Trophoblast cell (in vitro differentiated cells and primary cell): ENCODE data around the gene NTM.

Experiments used
- DNase-seq, 2 donors: peaks; one replicate each; pipeline ENCODE4 v3.0.0-alpha.2; 2016
- H2AFZ ChIP-seq: 2 replicates; pipeline ENCODE4 v1.6.1; 2013; ENCODE audit warnings: low read length, moderate library complexity, mild to moderate bottlenecking; ENCODE audit not compliant: insufficient read depth, poor library complexity
- H2AK5ac ChIP-seq: 2 replicates; pipeline ENCODE4 v1.6.1; 2013; ENCODE audit warnings: mild to moderate bottlenecking, low read length
- H2BK120ac ChIP-seq: 2 replicates; pipeline ENCODE4 v1.6.1; 2013; ENCODE audit warnings: low read length, mild to moderate bottlenecking, moderate library complexity; ENCODE audit not compliant: insufficient read depth, poor library complexity
- H2BK12ac ChIP-seq: 2 replicates; pipeline ENCODE4 v1.6.1; 2013; ENCODE audit warnings: mild to moderate bottlenecking, low read length, moderate library complexity
- H2BK5ac ChIP-seq: 2 replicates; pipeline ENCODE4 v1.6.1; 2013; ENCODE audit warnings: low read length, low read depth, moderate library complexity, mild to moderate bottlenecking; ENCODE audit not compliant: poor library complexity
- H3K14ac ChIP-seq: 2 replicates; pipeline ENCODE4 v1.6.1; 2013; ENCODE audit warnings: mild to moderate bottlenecking, low read length
- H3K18ac ChIP-seq: 2 replicates; pipeline ENCODE4 v1.6.1; 2013; ENCODE audit warnings: mild to moderate bottlenecking, low read length
- H3K23ac ChIP-seq: 2 replicates; pipeline ENCODE4 v1.6.1; 2013; ENCODE audit warnings: low read length
- H3K27ac ChIP-seq: 2 replicates; pipeline ENCODE4 v1.5.1; 2013; ENCODE audit warnings: low read depth, mild to moderate bottlenecking, inconsistent platforms, low read length, moderate library complexity
- H3K27me3 ChIP-seq: 2 replicates; pipeline ENCODE4 v1.6.1; 2013; ENCODE audit warnings: inconsistent platforms, mild to moderate bottlenecking, low read length, moderate library complexity; ENCODE audit not compliant: insufficient read depth
- H3K36me3 ChIP-seq, 2 experiments: 1 replicate in 1 of 2; 2 replicates in 1 of 2; pipeline ENCODE4 v1.6.1; 2013; ENCODE audit warnings: low read length in 2 of 2, mild to moderate bottlenecking in 2 of 2, moderate library complexity in 1 of 2; ENCODE audit not compliant: insufficient read depth in 2 of 2, control insufficient read depth in 1 of 2
- H3K4ac ChIP-seq: 2 replicates; pipeline ENCODE4 v1.6.1; 2013; ENCODE audit warnings: low read depth, mild to moderate bottlenecking, low read length, moderate library complexity
- H3K4me1 ChIP-seq, 2 experiments: 1 replicate in 1 of 2; 2 replicates in 1 of 2; pipeline ENCODE4 v1.6.1; 2013; ENCODE audit warnings: low read length in 2 of 2, mild to moderate bottlenecking in 2 of 2, moderate library complexity in 1 of 2; ENCODE audit not compliant: insufficient read depth in 2 of 2, control insufficient read depth in 1 of 2
- H3K4me2 ChIP-seq: 2 replicates; pipeline ENCODE4 v1.6.1; 2013; ENCODE audit warnings: inconsistent platforms, mild to moderate bottlenecking, low read length, moderate library complexity
- H3K4me3 ChIP-seq: 2 replicates; pipeline ENCODE4 v1.5.1; 2013; ENCODE audit warnings: mild to moderate bottlenecking, low read depth, low read length, inconsistent platforms
- H3K79me1 ChIP-seq: one replicate; pipeline ENCODE4 v1.6.1; 2013; ENCODE audit warnings: low read length
- H3K79me2 ChIP-seq: 2 replicates; pipeline ENCODE4 v1.6.1; 2013; ENCODE audit warnings: low read length, mild to moderate bottlenecking; ENCODE audit not compliant: control insufficient read depth, insufficient read depth, poor library complexity
- H3K9ac ChIP-seq: 2 replicates; pipeline ENCODE4 v1.6.1; 2013; ENCODE audit warnings: mild to moderate bottlenecking, low read length
- H3K9me3 ChIP-seq: 2 replicates; pipeline ENCODE4 v1.6.1; 2013; ENCODE audit warnings: low read depth, mild to moderate bottlenecking, control low read depth, inconsistent platforms, low read length; ENCODE audit not compliant: insufficient read depth
- H4K12ac ChIP-seq: 2 replicates; pipeline ENCODE4 v1.6.1; 2013; ENCODE audit warnings: low read depth, mild to moderate bottlenecking, low read length, moderate library complexity
- H4K8ac ChIP-seq: 2 replicates; pipeline ENCODE4 v1.6.1; 2013; ENCODE audit warnings: low read depth, mild to moderate bottlenecking, low read length, moderate library complexity
- H4K91ac ChIP-seq: one replicate; pipeline ENCODE4 v1.6.1; 2013; ENCODE audit warnings: low read depth, mild to moderate bottlenecking, low read length, moderate library complexity
- WGBS: extraction: QIAGEN DNeasy Blood & Tissue Kit; methylation state at CpG from one replicate; pipeline ENCODE4 v1.1.7; 2013; ENCODE audit warnings: missing lambda C conversion rate; ENCODE audit not compliant: insufficient read length, insufficient coverage; ENCODE audit errors: extremely low coverage; 5-methylcytosine and 5-hydroxymethylcytosine counted together

The NTM gene

DNA sequence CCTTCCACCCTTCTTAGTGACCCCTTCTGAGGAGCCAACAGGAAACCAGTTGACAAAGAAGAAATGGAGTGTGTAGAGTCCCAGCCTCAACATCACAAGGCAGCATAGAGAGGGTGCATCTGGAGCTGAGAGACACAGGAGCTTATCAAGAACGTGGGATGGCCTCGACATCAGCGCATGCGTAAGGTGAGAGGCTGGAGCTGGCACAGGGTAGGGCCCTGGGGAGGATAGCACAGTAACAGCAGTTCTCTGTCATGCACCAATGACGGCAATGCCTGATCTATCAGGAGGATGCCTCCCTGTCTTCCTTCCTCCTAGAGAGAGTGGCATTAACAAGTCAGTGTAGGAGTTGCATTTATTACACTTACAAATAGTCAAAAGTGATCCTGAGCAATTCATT lies 426.1 kb downstream of the NTM start:
- no peak overlapping the region for H4K12ac ChIP-seq
- no peaks in the 10 kb centered on the region for H3K79me1 ChIP-seq
- no peaks in the 10 kb centered on the region for H3K79me2 ChIP-seq
- peaks cover 1% of the 10 kb centered on the region for H3K9me3 ChIP-seq
- no peaks in the 10 kb centered on the region for H3K36me3 ChIP-seq
- no peak overlapping the region for H2BK12ac ChIP-seq
- no peak overlapping the region for H2AFZ ChIP-seq
- no peak overlapping the region for H2AK5ac ChIP-seq
- no peak overlapping the region for H3K4me3 ChIP-seq
- H2BK5ac ChIP-seq, result no peak overlapping the region
- no peak overlapping the region for H3K23ac ChIP-seq
- no peak overlapping the region for H2BK120ac ChIP-seq
- no peak overlapping the region for H3K18ac ChIP-seq
- no CpG with 5 or more reads among the region's 5 CpGs for WGBS
- no peak for DNase-seq
- H3K4me1 ChIP-seq, result no peaks in the 10 kb centered on the region
- H3K4me2 ChIP-seq, result no peak overlapping the region
- no peak overlapping the region for H4K91ac ChIP-seq
- H3K27ac ChIP-seq, result no peak overlapping the region
- no peak overlapping the region for H3K4ac ChIP-seq
- H3K27me3 ChIP-seq, result no peaks in the 10 kb centered on the region
- no peak overlapping the region for H3K9ac ChIP-seq
- H3K14ac ChIP-seq, result no peak overlapping the region
- no peak overlapping the region for H4K8ac ChIP-seq

GRCh38 chr11:131800452-131800851 lies 430.0 kb downstream of the NTM start:
- Histone ChIP-seq H4K12ac (no peak overlapping the region), H3K23ac (no peak overlapping the region), H2BK120ac (no peak overlapping the region), H3K27ac (no peak overlapping the region), H3K27me3 (no peaks in the 10 kb centered on the region), H3K4ac (no peak overlapping the region), H3K4me3 (no peak overlapping the region), H3K9me3 (peaks cover 1% of the 10 kb centered on the region), H3K4me2 (no peak overlapping the region), H3K14ac (no peak overlapping the region), H3K79me2 (no peaks in the 10 kb centered on the region), H3K4me1 (no peaks in the 10 kb centered on the region), H2AK5ac (no peak overlapping the region), H3K79me1 (no peaks in the 10 kb centered on the region), H2BK5ac (no peak overlapping the region), H3K9ac (no peak overlapping the region), H3K18ac (no peak overlapping the region), H2BK12ac (no peak overlapping the region), H2AFZ (no peak overlapping the region), H4K91ac (no peak overlapping the region), H4K8ac (no peak overlapping the region), H3K36me3 (no peaks in the 10 kb centered on the region)
- WGBS, result no CpG with 5 or more reads among the region's 2 CpGs
- no peak for DNase-seq

DNA sequence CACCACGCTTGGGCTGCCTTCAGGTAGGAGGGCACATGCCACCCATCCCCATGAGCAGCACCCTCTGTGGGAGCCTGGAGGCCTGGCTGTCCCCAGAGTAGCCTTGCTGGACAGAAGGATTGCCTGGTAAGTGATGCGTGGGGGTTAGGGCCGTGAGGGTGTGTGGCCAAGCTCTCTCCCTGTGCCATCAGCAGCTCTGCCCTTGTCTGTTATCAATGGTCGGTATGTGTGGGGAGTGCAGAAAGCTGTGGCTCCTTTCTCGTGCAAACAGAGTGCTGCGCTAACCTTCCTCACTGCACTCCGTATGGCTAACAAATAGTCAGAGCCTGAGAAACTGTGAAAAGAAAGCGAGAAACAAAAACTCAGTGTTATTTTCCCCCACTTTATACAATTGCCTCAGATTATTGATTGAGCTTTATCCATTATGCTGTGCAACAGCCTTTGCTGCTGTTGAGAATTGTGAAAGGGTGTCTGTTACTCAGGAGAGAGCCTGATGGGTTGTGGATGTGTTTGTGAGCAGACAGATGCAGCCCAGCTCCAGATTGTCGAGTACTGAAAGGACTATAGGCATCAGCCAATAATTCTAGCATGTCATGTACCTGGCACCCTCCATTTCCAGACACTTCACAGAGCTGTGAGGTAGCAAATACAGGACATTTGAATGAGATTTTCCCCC lies 432.2 kb downstream of the NTM start:
- no peak overlapping the region for H4K8ac ChIP-seq
- H4K91ac ChIP-seq, result no peak overlapping the region
- WGBS, result no CpG with 5 or more reads among the region's 9 CpGs

DNA sequence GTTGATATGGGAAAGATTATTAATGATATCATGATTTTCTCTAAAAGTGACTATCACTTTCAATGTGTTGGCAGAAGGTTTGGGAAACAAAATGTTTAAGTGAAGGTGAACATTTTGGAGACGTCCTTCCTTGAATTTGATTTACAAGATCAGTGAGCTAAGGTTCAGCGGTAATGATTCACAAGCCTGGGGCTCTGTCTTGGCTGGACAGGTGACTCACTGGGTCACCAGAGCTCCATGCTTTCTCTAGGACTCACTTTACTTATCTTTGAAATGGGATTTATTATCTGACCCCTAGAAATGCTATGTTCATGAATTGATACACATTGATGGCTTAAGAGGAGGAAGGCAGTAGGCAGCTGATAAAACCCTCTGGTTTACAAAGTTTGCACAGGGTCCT lies 437.5 kb downstream of the NTM start:
- no CpG with 5 or more reads among the region's 2 CpGs for WGBS
- DNase-seq, result no peak

More for the DNA sequence above, 432.2 kb downstream of the NTM start:
- Histone ChIP-seq H2BK5ac (no peak overlapping the region), H3K36me3 (no peaks in the 10 kb centered on the region), H3K18ac (no peak overlapping the region), H2BK12ac (no peak overlapping the region), H3K79me2 (no peaks in the 10 kb centered on the region), H4K12ac (no peak overlapping the region), H3K4ac (no peak overlapping the region), H3K4me3 (no peak overlapping the region), H3K27ac (no peak overlapping the region), H2BK120ac (no peak overlapping the region), H2AFZ (no peak overlapping the region), H3K9ac (no peak overlapping the region), H3K23ac (peak overlapping the region; percentile 41), H2AK5ac (no peak overlapping the region), H3K4me2 (no peak overlapping the region), H3K27me3 (no peaks in the 10 kb centered on the region), H3K14ac (no peak overlapping the region), H3K9me3 (peaks cover 1% of the 10 kb centered on the region), H3K4me1 (no peaks in the 10 kb centered on the region), H3K79me1 (no peaks in the 10 kb centered on the region)
- no peak for DNase-seq

More for the DNA sequence above, 437.5 kb downstream of the NTM start:
- no peak overlapping the region for H4K12ac ChIP-seq
- H4K8ac ChIP-seq, result no peak overlapping the region
- H2AK5ac ChIP-seq, result no peak overlapping the region
- H3K4me2 ChIP-seq, result no peak overlapping the region
- H3K14ac ChIP-seq, result no peak overlapping the region
- no peak overlapping the region for H3K9ac ChIP-seq
- no peak overlapping the region for H2BK5ac ChIP-seq
- no peak overlapping the region for H3K18ac ChIP-seq
- H3K79me2 ChIP-seq, result no peaks in the 10 kb centered on the region
- H3K27ac ChIP-seq, result no peak overlapping the region
- no peak overlapping the region for H2AFZ ChIP-seq
- no peak overlapping the region for H4K91ac ChIP-seq
- no peaks in the 10 kb centered on the region for H3K27me3 ChIP-seq
- H2BK120ac ChIP-seq, result no peak overlapping the region
- no peak overlapping the region for H3K4me3 ChIP-seq
- no peaks in the 10 kb centered on the region for H3K4me1 ChIP-seq
- no peak overlapping the region for H3K23ac ChIP-seq
- no peaks in the 10 kb centered on the region for H3K79me1 ChIP-seq
- H3K9me3 ChIP-seq, result peaks cover 2% of the 10 kb centered on the region
- H2BK12ac ChIP-seq, result no peak overlapping the region
- no peaks in the 10 kb centered on the region for H3K36me3 ChIP-seq
- no peak overlapping the region for H3K4ac ChIP-seq
